ENCODE results near the gene PMEPA1.

DNA sequence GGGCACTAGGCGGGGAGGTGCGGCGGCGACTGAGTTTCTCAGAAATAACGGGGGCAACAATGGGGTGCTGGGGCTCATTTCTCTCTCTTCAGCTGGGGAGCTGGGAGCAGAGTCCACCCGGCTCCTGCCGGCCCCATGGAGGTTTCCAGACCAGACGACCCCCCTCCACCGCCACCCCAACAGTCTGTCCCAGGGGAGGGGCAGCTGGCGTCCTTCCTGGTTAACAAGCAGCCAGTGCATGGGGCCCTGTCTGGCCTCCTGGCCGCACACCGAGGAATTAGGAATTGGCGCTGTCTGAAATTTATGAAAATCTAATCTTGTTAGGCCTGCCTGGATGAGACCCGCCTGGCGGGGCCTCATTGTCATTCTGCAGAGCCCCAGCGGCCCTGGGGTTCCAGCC is 42.4 kb downstream of the PMEPA1 start:
- TF ChIP-seq, protein P1, sequence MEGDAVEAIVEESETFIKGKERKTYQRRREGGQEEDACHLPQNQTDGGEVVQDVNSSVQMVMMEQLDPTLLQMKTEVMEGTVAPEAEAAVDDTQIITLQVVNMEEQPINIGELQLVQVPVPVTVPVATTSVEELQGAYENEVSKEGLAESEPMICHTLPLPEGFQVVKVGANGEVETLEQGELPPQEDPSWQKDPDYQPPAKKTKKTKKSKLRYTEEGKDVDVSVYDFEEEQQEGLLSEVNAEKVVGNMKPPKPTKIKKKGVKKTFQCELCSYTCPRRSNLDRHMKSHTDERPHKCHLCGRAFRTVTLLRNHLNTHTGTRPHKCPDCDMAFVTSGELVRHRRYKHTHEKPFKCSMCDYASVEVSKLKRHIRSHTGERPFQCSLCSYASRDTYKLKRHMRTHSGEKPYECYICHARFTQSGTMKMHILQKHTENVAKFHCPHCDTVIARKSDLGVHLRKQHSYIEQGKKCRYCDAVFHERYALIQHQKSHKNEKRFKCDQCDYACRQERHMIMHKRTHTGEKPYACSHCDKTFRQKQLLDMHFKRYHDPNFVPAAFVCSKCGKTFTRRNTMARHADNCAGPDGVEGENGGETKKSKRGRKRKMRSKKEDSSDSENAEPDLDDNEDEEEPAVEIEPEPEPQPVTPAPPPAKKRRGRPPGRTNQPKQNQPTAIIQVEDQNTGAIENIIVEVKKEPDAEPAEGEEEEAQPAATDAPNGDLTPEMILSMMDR (conservative IDR thresholded peaks at IDR 0.05; ENCODE audit: low read length), result no peak
- no peak for TF ChIP-seq EZH2phosphoT487 (IDR thresholded peaks at IDR 0.05; ENCODE audit: borderline replicate concordance, low read depth, low read length)

Measured in OCI-LY7 (cell line).